HG02938 (cell line): ENCODE results near the gene ZBTB14.

Experiments used
- ATAC-seq: cut with Tn5 transposase; IDR thresholded peaks from one replicate; pipeline ENCODE4 v1.9.1; 2021; ENCODE audit warnings: mild to moderate bottlenecking, moderate library complexity; ENCODE audit not compliant: unreplicated experiment

ZBTB14 gene

GRCh38 chr18:5295231-5295920, at the start of gene ZBTB14:
Gene ZBTB14 (minus strand): TSS chr18:5295726. CDS start chr18:5293246, 2,480 bp downstream.
- ATAC-seq = peak; percentile 20

- no peak for ATAC-seq
These were observed 43.8 kb upstream of the ZBTB14 start for GRCh38 chr18:5339202-5339834.

- ATAC-seq = no peak
These were observed 39.0 kb upstream of the ZBTB14 start for GRCh38 chr18:5334456-5335075.

GRCh38 chr18:5318061-5318700, 22.7 kb upstream of the ZBTB14 start:
- ATAC-seq = no peak

- no peak for ATAC-seq
These were observed 21.7 kb upstream of the ZBTB14 start for GRCh38 chr18:5317186-5317585.

DNA sequence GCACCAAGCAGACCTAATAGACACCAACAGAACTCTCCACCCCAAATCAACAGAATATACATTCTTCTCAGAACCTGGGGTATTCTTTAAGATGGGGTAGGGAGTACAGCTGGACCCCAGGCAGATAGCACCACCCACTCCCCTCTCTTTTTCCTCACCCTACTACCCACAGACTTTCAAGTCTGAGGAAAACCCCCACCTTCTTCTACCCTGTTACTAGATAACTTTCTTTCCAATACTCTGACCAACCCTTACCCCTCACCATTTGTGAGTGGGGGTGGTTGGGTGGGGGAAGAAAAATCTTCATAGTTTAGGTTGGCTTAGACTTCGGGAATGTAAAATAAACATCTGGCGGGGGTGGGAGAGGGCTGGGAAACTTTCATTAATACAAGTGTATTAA, 20.3 kb upstream of the ZBTB14 start:
- ATAC-seq = no peak

DNA sequence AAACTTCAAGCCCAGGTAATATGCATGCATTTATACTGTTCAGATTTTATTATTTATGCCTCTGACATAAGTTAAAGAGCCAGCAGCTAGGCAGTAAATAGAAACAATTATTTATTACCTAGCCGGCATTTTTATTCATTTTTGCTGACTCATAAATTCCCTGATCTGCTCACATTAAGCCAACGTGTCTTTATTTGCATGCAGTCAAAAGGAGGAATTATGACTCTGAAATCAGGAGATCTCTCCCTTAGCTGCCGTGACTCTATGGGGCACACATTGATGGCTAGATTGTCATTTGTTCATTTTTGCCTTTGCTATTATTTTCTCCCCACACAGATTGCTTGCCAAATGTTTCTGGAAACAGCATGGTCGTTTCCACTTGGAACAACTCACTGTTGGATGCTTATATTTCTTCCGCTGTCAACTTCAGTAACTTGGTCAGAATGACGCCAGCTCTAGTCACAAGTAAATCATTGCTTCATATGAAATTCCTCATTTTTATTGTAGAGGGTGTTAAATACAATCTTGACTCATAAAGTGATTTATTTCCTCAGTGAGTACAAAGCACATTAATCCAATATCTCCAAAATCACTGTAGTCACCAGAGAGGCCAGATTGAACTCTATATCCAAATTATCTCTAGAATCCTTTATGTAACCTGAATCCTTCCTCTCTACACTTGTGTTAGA, 15.9 kb upstream of the ZBTB14 start:
- ATAC-seq = no peak

GRCh38 chr18:5309888-5310470, 14.5 kb upstream of the ZBTB14 start:
- peak; percentile 92 for ATAC-seq

DNA sequence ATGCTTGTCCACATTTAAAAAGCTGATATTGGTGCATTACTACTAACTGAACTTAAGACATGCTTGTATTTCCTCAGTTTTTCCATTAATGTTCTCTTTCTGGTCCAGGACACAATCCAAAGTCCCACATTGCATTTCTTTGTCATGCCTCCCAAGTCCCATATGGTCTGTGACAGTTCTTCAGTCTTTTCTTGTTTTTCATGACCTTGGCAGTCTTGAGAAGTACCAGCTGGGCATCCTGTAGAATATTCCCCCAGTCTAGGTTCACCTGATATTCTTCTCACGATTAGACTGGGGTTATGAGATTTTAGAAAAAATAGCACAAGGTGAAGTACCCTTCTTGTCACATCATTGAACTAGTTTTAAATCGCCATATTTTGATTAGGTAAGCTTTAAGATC, 10.3 kb upstream of the ZBTB14 start:
- ATAC-seq = no peak

- ATAC-seq = no peak
These were observed 8.7 kb upstream of the ZBTB14 start for GRCh38 chr18:5304232-5304631.

- no peak for ATAC-seq
These were observed 8.1 kb upstream of the ZBTB14 start for GRCh38 chr18:5303636-5304035.

DNA sequence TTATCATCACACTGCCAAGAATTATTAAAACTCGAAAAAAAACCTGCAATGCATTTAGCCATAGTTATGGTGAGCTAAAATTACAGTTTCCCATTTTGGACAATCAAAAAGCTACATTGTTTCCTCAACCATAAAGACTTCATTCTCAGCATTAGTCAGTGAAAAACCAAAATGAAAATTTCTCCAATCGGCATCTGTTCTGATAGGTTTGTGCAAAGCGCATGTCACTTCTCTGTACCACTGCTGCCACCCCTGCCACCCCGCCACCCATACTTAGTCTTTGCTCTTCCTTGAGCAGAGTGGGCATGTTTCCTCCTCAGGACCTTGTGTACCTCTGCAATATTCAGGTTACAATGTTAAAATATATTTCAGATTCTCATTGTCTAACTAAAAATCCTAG, 7.1 kb upstream of the ZBTB14 start:
- no peak for ATAC-seq

GRCh38 chr18:5300476-5301010, 5.0 kb upstream of the ZBTB14 start:
- no peak for ATAC-seq

DNA sequence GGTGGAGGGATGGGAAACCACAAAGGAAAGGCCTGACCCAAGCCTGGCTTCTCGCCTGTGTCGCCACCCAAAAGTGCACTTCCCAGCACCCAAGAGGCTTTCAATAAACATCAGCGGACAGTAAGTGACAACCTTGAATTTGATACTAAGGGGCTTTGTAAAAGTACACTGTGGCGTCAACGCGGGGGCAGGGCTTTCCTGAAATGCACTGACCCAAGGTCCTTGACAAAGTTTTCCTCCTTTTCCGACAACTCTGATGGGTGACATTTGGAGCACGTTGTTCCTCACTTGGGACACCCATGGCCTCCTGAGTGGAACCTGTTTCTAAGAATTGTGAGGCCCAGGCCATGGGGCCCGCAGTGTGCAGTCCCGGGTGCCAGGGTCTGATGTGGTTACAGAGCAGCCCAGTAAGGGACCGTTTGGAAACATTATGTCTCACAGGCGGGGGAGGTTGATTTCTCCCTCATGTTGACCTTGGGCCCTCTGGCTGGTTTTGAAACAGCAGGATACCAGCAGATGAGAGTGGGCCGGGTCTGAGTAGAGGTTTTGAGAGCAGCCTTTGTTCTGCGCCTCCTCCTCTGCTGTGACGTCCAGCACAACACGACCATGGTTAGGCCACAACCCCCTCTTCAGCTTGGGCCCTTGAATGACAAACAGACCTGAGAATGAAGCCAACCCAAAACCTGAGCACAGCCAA, 2.8 kb upstream of the ZBTB14 start:
- ATAC-seq = no peak

GRCh38 chr18:5297597-5297996, 2.1 kb upstream of the ZBTB14 start:
- ATAC-seq = no peak

- peak; percentile 19 for ATAC-seq
These were observed 1.3 kb upstream of the ZBTB14 start for GRCh38 chr18:5296706-5297320.

DNA sequence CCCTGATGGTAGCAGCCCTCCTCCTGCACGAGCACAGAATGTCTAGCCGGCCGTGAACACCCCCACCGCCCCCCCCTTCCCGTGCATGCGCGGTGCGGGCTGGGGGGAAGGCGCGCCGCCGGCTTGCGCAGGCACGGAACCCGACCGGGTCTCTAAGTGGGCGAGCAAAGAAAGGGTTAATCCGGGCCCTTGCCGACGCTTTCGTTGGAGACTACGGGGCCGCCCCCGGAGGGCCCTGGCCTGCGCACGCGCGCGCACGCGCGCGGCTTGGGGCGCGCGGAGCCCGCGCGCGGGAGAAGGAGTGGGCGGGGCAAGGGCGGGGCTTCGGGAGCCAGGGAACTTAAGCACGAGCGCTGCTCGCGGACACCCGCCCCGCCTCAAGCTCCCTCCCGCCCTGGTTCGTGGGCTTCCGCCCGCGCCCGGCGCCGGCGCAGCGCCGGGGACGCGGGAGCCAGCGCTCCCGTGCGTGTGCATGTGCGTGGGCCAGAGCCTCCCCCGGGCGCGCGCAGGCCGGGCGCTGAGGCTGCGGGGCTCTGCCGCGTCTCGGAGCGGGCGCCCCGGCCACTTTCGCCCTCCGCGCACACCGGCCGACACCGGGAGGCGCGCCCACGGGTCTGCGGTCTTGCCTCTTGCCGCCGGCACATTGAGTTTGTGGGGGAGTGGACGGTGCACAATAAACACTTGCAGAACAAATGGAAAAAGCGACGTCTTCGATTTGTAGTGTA, 617 bp upstream of the ZBTB14 start:
- ATAC-seq = peak; percentile 58

- ATAC-seq = peak; percentile 22
These were observed 882 bp downstream of the ZBTB14 start for GRCh38 chr18:5294457-5295230.
